NOMO-1 treated with DMSO at 0.1 percent for 48 hours (cell line): ENCODE results near the gene KIZ.
"Not testable (repeated sequence)": the region's sequence is repeated elsewhere in the genome, so short reads cannot be mapped to it uniquely, and the experiment has no call there.

Experiments
- DNase-seq: peaks from one replicate; lab custom pipeline; 2025; ENCODE audit not compliant: unreplicated experiment; lab: John Stamatoyannopoulos, UW

KIZ gene

DNA sequence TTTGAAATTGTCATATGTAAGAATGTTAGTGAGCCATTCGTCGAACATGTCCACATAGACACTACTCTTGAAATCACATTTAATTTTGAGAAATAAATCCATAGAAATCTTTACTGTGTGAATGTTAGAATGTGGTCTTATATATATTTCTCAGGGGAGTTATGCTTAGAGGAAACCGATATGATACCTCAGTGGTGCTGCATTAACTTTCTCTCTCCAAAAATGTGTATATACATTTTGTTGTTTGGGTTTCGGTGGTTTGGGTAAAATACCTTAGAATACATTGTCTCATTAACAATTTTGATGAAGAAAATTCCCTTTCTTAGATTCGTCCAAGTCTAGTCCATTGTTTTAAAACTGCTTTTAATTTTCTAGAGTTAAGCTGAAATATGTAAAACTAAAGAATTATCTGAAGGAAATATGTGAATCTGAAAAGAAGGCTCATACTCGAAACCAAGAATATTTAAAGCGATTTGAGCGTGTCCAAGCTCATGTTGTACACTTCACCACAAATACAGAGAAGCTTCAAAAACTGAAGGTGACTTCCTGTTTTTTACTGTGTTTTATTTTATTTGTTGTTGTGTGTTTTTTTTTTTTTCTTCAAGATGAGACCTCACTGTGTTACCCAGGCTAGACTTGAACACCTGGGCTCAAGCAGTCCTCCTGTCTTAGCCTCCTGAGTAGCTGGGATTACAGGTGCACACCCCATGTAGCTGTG is 10.3 kb downstream of the KIZ start:
- no peak for DNase-seq

DNA sequence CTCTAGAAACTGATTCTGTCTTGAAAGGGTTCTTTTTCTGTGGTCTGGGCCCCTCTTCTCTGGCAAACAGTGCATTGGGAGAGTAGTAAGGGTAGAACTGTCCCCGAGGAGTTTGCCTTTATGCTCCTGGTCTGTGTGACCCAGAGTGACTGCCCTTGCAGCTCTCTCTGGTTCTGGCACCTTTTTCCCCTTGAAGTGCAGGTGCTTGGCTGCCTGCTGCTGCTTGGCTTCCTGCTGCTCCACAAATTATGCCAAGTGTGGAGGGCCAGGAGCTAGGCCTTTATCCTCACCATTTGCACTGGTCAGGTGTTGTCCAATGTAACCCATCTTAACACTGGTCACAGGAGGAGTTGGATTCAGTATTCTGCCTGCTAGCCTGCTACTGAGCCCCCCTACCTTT is 11.2 kb downstream of the KIZ start:
- DNase-seq = no peak

DNA sequence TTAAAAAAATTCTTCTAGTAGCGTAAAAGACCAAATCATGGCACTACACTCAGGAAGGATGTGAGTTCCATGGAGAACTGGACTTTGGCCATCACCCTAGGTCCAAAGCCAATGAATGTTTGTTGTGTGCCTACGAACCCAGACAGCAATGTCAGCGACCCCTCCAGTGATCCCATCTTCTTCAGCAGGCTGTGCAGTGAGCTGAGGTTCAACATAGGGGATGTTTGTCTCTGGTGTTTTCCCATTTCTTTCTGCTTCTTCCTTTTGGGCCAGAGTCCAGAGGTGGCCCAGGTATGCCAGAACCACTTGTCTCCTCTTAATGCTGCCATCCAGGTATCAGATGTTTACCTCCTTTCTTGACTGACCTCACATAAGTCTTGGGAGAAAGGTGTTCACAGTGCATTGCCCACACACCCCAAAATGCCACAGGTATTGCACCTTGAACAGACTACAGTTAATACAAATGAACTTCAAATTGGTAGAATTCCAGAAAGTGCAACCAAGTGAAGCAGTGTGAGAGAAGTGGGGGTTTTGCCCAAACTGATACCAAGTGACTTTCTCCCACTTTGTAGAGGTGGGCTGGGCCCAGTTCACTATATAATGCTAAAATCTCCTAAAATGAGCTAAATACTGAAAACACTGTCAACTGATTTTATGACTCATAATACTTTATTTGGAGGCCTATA is 14.1 kb downstream of the KIZ start:
- no peak for DNase-seq

- DNase-seq = no peak
Observed at GRCh38 chr20:21141825-21142224, 15.9 kb downstream of the KIZ start.

DNA sequence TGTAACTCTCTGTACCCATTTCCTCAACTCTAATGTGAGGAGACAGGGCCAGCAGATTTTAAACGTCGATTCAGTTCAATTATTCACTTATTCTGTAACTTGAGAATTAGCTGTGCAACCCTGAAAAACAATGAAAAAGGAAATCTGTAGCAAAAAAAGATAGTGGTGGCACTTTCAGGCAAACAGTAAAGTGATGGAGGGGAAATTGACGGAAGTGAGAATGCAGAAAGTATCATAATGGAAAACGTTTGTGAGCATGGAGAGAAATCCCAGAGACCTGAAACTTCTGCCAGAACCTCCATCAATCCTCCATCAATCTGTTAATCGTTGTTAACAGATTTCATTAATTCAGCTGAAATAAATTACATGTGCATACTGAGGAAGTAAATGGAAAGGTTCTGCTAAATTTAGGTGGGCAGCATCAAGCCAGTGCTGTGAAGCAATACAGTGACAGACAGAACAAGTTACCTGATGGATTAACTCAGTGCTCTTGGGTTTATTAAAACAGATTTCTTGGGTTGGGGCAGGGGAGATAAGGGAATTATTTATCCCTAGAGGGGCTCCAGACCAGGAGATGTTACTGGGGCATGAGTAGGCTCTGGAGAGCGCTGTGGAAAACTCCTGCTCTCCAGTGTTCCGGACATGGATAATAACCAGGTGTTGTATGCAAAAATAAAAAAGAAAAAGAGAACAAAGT is 17.5 kb downstream of the KIZ start:
- no peak for DNase-seq

- no peak for DNase-seq
Observed at GRCh38 chr20:21145424-21145823, 19.5 kb downstream of the KIZ start.

DNA sequence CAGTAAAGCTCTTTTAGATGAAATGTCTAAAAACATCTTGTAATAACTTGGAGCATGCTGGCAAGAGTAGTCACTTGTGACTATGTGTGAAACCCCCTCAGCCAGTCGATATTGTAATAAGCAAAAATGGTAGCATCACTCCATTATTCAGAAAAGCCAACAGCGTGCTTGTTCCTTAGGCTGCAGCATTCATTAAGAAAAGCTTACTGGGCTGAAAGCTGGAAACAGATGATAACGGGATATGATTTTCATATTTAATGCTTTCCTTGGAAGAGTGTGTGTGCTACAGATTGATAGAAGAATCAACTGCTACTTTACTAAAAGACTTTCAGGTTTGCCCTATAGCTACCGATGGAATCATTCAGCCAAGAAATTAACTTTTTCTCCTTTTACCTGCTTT is 20.3 kb downstream of the KIZ start:
- no peak for DNase-seq

DNA sequence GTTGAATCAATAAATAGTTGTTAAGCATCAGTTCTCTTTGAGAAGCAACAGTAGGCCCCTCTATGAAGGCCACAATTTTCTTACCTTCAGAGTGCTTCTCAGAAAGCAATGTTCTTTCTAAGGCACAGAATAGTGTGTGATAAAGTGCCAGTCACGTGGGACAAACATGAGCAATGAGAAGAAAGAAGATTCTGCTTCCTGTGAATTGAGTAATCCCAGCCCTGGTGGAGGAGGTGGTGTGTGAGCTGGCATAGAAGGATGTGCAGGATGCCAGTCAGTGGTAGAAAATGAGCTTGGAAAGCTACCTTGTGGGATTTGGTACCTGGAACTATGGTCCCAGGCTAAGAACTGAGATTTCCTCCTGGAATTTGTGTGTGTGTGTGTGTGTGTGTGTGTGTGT is 21.7 kb downstream of the KIZ start:
- no peak for DNase-seq

DNA sequence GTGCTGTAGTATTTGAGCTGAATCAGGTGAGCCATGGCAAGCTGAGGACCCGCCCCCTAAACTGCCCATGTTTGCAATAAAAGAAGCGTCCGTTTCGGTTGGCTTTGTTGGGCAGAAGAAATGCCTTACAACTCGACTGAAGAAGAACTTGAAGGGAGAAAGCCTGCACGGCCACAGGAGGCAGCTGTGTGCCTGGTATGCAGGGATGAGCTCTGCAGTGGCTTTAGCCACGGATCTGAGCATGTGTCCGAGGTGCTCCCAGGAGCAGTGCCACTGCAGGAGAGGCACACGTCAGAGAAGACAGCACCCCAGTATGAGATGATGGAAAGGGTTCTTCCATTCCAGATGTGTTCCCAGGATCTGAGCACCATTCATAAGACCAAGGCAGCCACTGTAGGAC is 23.5 kb downstream of the KIZ start:
- no peak for DNase-seq

- no peak for DNase-seq
Observed at GRCh38 chr20:21151791-21152190, 25.9 kb downstream of the KIZ start.

DNA sequence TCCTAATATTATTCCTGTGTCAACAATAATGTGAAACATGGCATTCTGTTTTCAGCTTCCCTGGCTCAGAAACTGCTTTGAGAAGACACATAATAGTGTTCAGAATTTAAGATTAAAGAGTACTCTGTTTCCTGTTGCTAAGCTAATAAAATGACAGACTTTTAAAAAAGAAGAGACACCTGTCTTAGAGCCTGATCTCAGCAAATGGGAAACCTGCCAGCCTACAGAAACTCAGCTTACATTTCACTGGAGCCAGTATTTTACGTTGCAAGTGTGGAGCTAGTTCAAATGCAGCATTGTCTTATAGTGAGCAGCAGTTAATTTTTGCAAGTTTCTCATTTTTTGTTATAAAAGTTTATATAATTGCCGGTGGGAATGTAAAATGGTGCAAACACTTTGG is 28.8 kb downstream of the KIZ start:
- DNase-seq = no peak

DNA sequence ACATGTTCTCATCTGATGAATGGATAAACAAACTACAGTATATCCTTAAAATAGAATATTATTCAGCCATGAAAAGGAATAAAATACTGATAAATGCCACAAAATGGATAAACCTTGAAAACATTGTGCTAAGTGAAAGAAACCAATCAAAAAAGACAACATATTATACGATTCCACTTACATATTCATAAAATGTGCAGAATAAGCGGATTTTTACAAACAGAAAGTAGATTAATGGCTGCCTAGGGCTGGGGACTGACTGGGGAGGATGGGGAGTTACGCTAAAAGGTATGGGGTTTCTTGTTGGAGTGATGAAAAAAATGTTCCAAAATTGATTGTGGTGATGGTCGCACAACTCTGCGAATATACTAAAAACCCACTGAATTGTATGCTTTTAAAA is 29.4 kb downstream of the KIZ start:
- no peak for DNase-seq

DNA sequence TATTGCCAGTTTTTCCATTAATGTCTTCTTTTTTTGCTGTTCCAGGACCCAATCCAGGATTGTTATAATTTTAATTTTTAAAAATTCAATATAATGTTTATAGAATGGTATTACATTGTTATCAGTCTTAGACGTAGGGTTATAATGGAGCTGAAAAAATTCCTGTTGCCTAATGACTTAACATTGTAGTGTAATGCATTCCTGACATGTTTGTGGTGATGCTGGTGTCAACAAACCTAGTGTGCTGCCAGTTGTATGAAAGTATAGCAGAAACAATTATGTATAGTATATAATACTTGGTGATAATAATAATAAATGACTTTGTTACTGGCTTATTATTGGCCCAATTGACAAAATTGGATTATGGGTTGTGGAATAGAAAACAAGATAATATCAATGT is 30.4 kb downstream of the KIZ start:
- DNase-seq = no peak

- no peak for DNase-seq
Observed at GRCh38 chr20:21157006-21157405, 31.1 kb downstream of the KIZ start.

DNA sequence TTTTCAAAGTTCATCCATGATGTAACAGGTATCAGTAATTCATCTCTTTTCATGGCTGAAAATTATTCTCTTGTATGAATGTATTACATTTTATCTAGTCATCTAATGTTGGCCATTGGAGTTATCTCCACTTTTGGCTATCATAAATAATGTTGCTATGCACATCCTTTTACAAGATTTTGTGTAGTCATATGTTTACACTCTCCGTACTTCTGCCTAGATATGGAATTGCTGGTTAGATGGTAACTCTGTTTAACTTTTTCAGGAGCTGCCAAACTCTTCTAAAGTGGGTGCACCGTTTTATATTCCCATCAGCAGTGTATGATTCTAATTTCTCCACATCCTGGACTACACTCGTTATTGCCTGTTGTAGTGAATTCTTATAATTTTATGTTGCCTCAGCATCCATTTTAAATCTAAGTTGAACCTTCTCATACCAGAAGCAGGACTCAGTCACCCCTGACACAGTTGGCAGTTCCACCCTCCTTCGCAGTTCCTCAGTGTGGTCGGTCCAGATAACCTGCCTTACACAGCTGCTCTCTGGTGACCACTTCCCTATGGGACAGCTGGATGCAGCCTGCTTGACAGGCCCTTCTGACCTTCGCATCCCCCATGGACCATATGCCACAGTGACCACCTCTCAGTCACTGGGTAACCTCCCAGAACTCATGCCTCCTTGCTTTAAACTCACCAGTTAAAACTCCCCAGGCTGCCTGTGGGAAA is 33.9 kb downstream of the KIZ start:
- DNase-seq = no peak

GRCh38 chr20:21161926-21162325 is 36.0 kb downstream of the KIZ start:
- DNase-seq = no peak

GRCh38 chr20:21162631-21163030 is 36.7 kb downstream of the KIZ start:
- no peak for DNase-seq

DNA sequence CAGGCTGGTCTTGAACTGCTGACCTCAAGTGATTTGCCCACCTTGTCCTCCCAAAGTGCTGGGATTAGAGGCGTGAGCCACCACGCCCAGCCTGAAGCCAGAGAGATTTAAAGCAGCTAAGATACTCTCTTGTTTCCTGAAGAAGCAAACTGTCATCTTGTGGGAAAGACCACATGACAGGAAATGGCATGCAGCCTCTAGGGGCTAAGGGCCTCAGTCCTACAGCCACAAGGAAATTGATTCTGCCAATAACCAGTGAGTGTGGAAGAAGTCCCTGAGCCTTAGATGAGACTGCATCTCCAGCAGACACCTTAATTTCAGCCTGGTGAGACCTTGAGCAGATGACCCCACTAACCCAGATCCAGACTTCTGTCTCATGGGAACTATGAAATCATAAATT is 40.9 kb downstream of the KIZ start:
- peak; percentile 58 for DNase-seq

- no peak for DNase-seq
Observed at GRCh38 chr20:21167261-21167660, 41.4 kb downstream of the KIZ start.

DNA sequence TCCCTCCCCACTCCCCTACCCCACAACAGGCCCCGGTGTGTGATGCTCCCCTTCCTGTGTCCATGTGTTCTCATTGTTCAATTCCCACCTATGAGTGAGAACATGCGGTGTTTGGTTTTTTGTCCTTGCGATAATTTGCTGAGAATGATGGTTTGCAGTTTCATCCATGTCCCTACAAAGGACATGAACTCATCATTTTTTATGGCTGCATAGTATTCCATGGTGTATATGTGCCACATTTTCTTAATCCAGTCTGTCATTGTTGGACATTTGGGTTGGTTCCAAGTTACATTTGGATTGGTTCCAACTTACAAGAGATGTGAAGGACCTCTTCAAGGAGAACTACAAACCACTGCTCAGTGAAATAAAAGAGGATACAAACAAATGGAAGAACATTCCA is 42.2 kb downstream of the KIZ start:
- not testable (repeated sequence) for DNase-seq

DNA sequence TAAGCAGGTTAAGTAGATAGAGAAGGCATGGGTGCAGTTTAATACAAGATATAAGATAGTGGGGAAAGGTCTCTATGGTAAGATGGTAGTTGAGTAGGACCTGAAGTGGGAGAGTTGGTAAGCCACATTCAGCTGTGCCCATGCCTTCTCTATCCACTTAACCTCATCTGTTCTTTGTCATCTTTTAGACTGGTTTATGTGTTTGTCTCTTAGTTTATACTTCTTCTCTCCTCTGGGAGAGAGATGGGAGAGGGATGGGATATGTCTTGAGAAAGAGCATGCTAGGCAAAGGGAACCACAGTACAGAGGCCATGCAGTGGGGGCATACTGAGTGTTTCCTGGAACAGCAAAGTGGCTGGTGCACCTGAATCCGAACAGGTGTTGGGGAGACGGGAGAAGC is 46.7 kb downstream of the KIZ start:
- DNase-seq = no peak

DNA sequence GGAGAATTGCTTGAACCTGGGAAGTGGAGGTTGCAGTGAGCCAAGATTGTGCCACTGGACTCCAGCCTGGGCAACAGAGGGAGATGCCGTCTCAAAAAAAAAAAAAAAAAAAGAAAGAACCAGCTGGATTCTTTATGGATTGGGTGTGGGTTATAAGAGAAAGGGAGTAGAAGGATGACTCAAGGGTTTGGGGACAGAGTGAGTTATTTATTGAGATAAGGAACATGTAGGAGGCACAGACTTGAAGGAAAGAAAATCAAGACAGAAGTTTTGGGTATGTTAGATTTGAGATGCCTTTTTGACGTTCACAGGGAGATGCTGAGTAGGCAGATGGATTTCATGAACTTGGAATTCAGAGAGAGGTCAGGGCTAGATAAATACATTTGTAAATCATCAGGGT is 47.6 kb downstream of the KIZ start:
- no peak for DNase-seq
